ENCODE data around the gene GH1. TPM values are rescaled to one million over a fixed set of nuclear protein-coding genes. Genes with fewer than 3 reads are reported as not detected.
"Not testable (repeated sequence)": the region's sequence is repeated elsewhere in the genome, so short reads cannot be mapped to it uniquely, and the experiment has no call there.

GH1 gene
- total and polyA plus RNA-seq, 2 donors, result 0.33 to 3.1 TPM

- WGBS, result 97% methylated on average over 5 of the region's 5 CpGs
- not testable (repeated sequence) for H3K9me3 ChIP-seq (ENCODE audit: control insufficient read depth in 2 of 2, insufficient read depth in 1 of 2, low read length in 1 of 2); H3K4me1 ChIP-seq (ENCODE audit: control insufficient read depth in 2 of 2, insufficient read depth in 2 of 2, low read length in 2 of 2); H3K36me3 ChIP-seq (ENCODE audit: control insufficient read depth in 2 of 2, insufficient read depth in 2 of 2, low read length in 1 of 2); DNase-seq (ENCODE audit: low read depth in 6 of 9, low spot score in 9 of 9); H3K4me3 ChIP-seq (ENCODE audit: low read length in 2 of 2); H3K27me3 ChIP-seq (ENCODE audit: control insufficient read depth in 2 of 2, insufficient read depth in 1 of 2, low read length in 1 of 2); H3K27ac ChIP-seq (ENCODE audit: low read depth in 1 of 2, low read length in 1 of 2)
These were observed 2.1 kb upstream of the GH1 start for GRCh38 chr17:63920779-63921178.

GRCh38 chr17:63920050-63920449, 1.4 kb upstream of the GH1 start:
- H3K9me3 ChIP-seq (ENCODE audit: control insufficient read depth in 2 of 2, insufficient read depth in 1 of 2, low read length in 1 of 2); H3K27me3 ChIP-seq (ENCODE audit: control insufficient read depth in 2 of 2, insufficient read depth in 1 of 2, low read length in 1 of 2); H3K4me3 ChIP-seq (ENCODE audit: low read length in 2 of 2); H3K27ac ChIP-seq (ENCODE audit: low read depth in 1 of 2, low read length in 1 of 2); H3K36me3 ChIP-seq (ENCODE audit: control insufficient read depth in 2 of 2, insufficient read depth in 2 of 2, low read length in 1 of 2); DNase-seq (ENCODE audit: low read depth in 6 of 9, low spot score in 9 of 9); H3K4me1 ChIP-seq (ENCODE audit: control insufficient read depth in 2 of 2, insufficient read depth in 2 of 2, low read length in 2 of 2): not testable (repeated sequence)
- 98% methylated on average over 6 of the region's 6 CpGs for WGBS

- Histone ChIP-seq H3K27me3 (ENCODE audit: control insufficient read depth in 2 of 2, insufficient read depth in 1 of 2, low read length in 1 of 2) (no peaks in the 10 kb centered on the region), H3K36me3 (ENCODE audit: control insufficient read depth in 2 of 2, insufficient read depth in 2 of 2, low read length in 1 of 2) (no peaks in the 10 kb centered on the region), H3K27ac (ENCODE audit: low read depth in 1 of 2, low read length in 1 of 2) (no peak overlapping the region), H3K4me3 (ENCODE audit: low read length in 2 of 2) (no peak overlapping the region), H3K4me1 (ENCODE audit: control insufficient read depth in 2 of 2, insufficient read depth in 2 of 2, low read length in 2 of 2) (no peaks in the 10 kb centered on the region), H3K9me3 (ENCODE audit: control insufficient read depth in 2 of 2, insufficient read depth in 1 of 2, low read length in 1 of 2) (no peaks in the 10 kb centered on the region)
- 56% methylated on average over 8 of the region's 8 CpGs for WGBS
- peak; percentile 36 to 85 (median 69) for DNase-seq (ENCODE audit: low read depth in 6 of 9, low spot score in 9 of 9)
These were observed 678 bp upstream of the GH1 start for GRCh38 chr17:63919311-63919723.

GRCh38 chr17:63918305-63918704, 334 bp downstream of the GH1 start:
- Histone ChIP-seq H3K4me3 (ENCODE audit: low read length in 2 of 2) (no peak overlapping the region), H3K27me3 (ENCODE audit: control insufficient read depth in 2 of 2, insufficient read depth in 1 of 2, low read length in 1 of 2) (no peaks in the 10 kb centered on the region), H3K36me3 (ENCODE audit: control insufficient read depth in 2 of 2, insufficient read depth in 2 of 2, low read length in 1 of 2) (no peaks in the 10 kb centered on the region), H3K27ac (ENCODE audit: low read depth in 1 of 2, low read length in 1 of 2) (no peak overlapping the region), H3K9me3 (ENCODE audit: control insufficient read depth in 2 of 2, insufficient read depth in 1 of 2, low read length in 1 of 2) (no peaks in the 10 kb centered on the region), H3K4me1 (ENCODE audit: control insufficient read depth in 2 of 2, insufficient read depth in 2 of 2, low read length in 2 of 2) (no peaks in the 10 kb centered on the region)
- 92% methylated on average over 10 of the region's 10 CpGs for WGBS
- DNase-seq (ENCODE audit: low read depth in 6 of 9, low spot score in 9 of 9), result no peak

- Histone ChIP-seq H3K4me3 (ENCODE audit: low read length in 2 of 2) (no peak overlapping the region), H3K27ac (ENCODE audit: low read depth in 1 of 2, low read length in 1 of 2) (no peak overlapping the region), H3K36me3 (ENCODE audit: control insufficient read depth in 2 of 2, insufficient read depth in 2 of 2, low read length in 1 of 2) (no peaks in the 10 kb centered on the region), H3K9me3 (ENCODE audit: control insufficient read depth in 2 of 2, insufficient read depth in 1 of 2, low read length in 1 of 2) (no peaks in the 10 kb centered on the region), H3K27me3 (ENCODE audit: control insufficient read depth in 2 of 2, insufficient read depth in 1 of 2, low read length in 1 of 2) (no peaks in the 10 kb centered on the region), H3K4me1 (ENCODE audit: control insufficient read depth in 2 of 2, insufficient read depth in 2 of 2, low read length in 2 of 2) (no peaks in the 10 kb centered on the region)
- WGBS, result 94% methylated on average over 13 of the region's 13 CpGs
- no peak for DNase-seq (ENCODE audit: low read depth in 6 of 9, low spot score in 9 of 9)
These were observed 993 bp downstream of the GH1 start for GRCh38 chr17:63917646-63918045.

- not testable (repeated sequence) for H3K4me1 ChIP-seq (ENCODE audit: control insufficient read depth in 2 of 2, insufficient read depth in 2 of 2, low read length in 2 of 2); H3K36me3 ChIP-seq (ENCODE audit: control insufficient read depth in 2 of 2, insufficient read depth in 2 of 2, low read length in 1 of 2); H3K4me3 ChIP-seq (ENCODE audit: low read length in 2 of 2); H3K9me3 ChIP-seq (ENCODE audit: control insufficient read depth in 2 of 2, insufficient read depth in 1 of 2, low read length in 1 of 2); H3K27me3 ChIP-seq (ENCODE audit: control insufficient read depth in 2 of 2, insufficient read depth in 1 of 2, low read length in 1 of 2); DNase-seq (ENCODE audit: low read depth in 6 of 9, low spot score in 9 of 9); H3K27ac ChIP-seq (ENCODE audit: low read depth in 1 of 2, low read length in 1 of 2)
- 98% methylated on average over 11 of the region's 11 CpGs for WGBS
These were observed 1.4 kb downstream of the GH1 start for GRCh38 chr17:63917206-63917605.

- WGBS, result 94% methylated on average over 12 of the region's 12 CpGs
- Histone ChIP-seq H3K4me1 (ENCODE audit: control insufficient read depth in 2 of 2, insufficient read depth in 2 of 2, low read length in 2 of 2) (no peaks in the 10 kb centered on the region), H3K4me3 (ENCODE audit: low read length in 2 of 2) (no peak overlapping the region), H3K9me3 (ENCODE audit: control insufficient read depth in 2 of 2, insufficient read depth in 1 of 2, low read length in 1 of 2) (no peaks in the 10 kb centered on the region), H3K27me3 (ENCODE audit: control insufficient read depth in 2 of 2, insufficient read depth in 1 of 2, low read length in 1 of 2) (no peaks in the 10 kb centered on the region), H3K27ac (ENCODE audit: low read depth in 1 of 2, low read length in 1 of 2) (no peak overlapping the region), H3K36me3 (ENCODE audit: control insufficient read depth in 2 of 2, insufficient read depth in 2 of 2, low read length in 1 of 2) (no peaks in the 10 kb centered on the region)
- no peak for DNase-seq (ENCODE audit: low read depth in 6 of 9, low spot score in 9 of 9)
These were observed 2.0 kb downstream of the GH1 start for GRCh38 chr17:63916566-63917185.

- H3K27ac ChIP-seq (ENCODE audit: low read depth in 1 of 2, low read length in 1 of 2); H3K36me3 ChIP-seq (ENCODE audit: control insufficient read depth in 2 of 2, insufficient read depth in 2 of 2, low read length in 1 of 2); H3K9me3 ChIP-seq (ENCODE audit: control insufficient read depth in 2 of 2, insufficient read depth in 1 of 2, low read length in 1 of 2); H3K4me1 ChIP-seq (ENCODE audit: control insufficient read depth in 2 of 2, insufficient read depth in 2 of 2, low read length in 2 of 2); H3K27me3 ChIP-seq (ENCODE audit: control insufficient read depth in 2 of 2, insufficient read depth in 1 of 2, low read length in 1 of 2); H3K4me3 ChIP-seq (ENCODE audit: low read length in 2 of 2); DNase-seq (ENCODE audit: low read depth in 6 of 9, low spot score in 9 of 9): not testable (repeated sequence)
- WGBS, result 91% methylated on average over 10 of the region's 10 CpGs
These were observed 2.9 kb downstream of the GH1 start for GRCh38 chr17:63915753-63916152.

- 97% methylated on average over 7 of the region's 7 CpGs for WGBS
- no peak for DNase-seq (ENCODE audit: low read depth in 6 of 9, low spot score in 9 of 9)
- H3K4me1 ChIP-seq (ENCODE audit: control insufficient read depth in 2 of 2, insufficient read depth in 2 of 2, low read length in 2 of 2), result no peaks in the 10 kb centered on the region
These were observed 4.2 kb downstream of the GH1 start for GRCh38 chr17:63914471-63914870.

More at GRCh38 chr17:63914471-63914870, 4.2 kb downstream of the GH1 start:
- Histone ChIP-seq H3K36me3 (ENCODE audit: control insufficient read depth in 2 of 2, insufficient read depth in 2 of 2, low read length in 1 of 2) (no peaks in the 10 kb centered on the region), H3K27me3 (ENCODE audit: control insufficient read depth in 2 of 2, insufficient read depth in 1 of 2, low read length in 1 of 2) (peaks cover 0 to 5% of the 10 kb centered on the region in 2 donors), H3K9me3 (ENCODE audit: control insufficient read depth in 2 of 2, insufficient read depth in 1 of 2, low read length in 1 of 2) (no peaks in the 10 kb centered on the region), H3K4me3 (ENCODE audit: low read length in 2 of 2) (no peak overlapping the region), H3K27ac (ENCODE audit: low read depth in 1 of 2, low read length in 1 of 2) (no peak overlapping the region)

Data from thymus (tissue), 11 donors.